A549 (cell line): ENCODE results near the gene RERE. TPM values are rescaled to one million over a fixed set of nuclear protein-coding genes. Genes with fewer than 3 reads are reported as not detected.

Source experiments
- ATAC-seq, 2 experiments: fragments of 200-7000 bp in 1 of 2; fragments of >200 bp in 1 of 2; cut with Nextera tagmentation in 1 of 2; cut with Tn5 transposase in 1 of 2; 3 replicates each; pipeline versions ENCODE4 v1.8.0 to v1.9.1; 2018 to 2020; ENCODE audit warnings: mild to moderate bottlenecking in 1 of 2, moderate library complexity in 1 of 2
- CTCF ChIA-PET: fragments of 300-600 bp; sonication (Branson Sonifier 250); formaldehyde crosslinking; extraction: SDS; loops from one replicate; lab custom pipeline; 2021; ENCODE audit warnings: antibody characterized with exemption, inconsistent platforms; lab: Yijun Ruan, JAX
- POLR2A ChIA-PET: fragments of 350-600 bp; formaldehyde crosslinking; extraction: SDS; loops from one replicate; lab custom pipeline; 2021; ENCODE audit warnings: antibody characterized with exemption, inconsistent platforms; lab: Yijun Ruan, JAX
- DNase-seq, 2 experiments: peaks; one replicate each; pipeline versions ENCODE4 v3.0.0 to v3.0.0-alpha.2; 2011 to 2016; ENCODE audit warnings: low read depth in 1 of 2, low spot score in 1 of 2
- FAIRE-seq: peaks from 2 replicates; lab custom pipeline; 2011; peaks lifted over from hg19 to GRCh38; lab: Jason Lieb, UNC
- H3K27ac ChIP-seq, 2 experiments: fragments of >200 bp; sonication (Bioruptor Twin); formaldehyde crosslinking; 3 replicates each; pipeline ENCODE4 v1.5.1; 2016 to 2017
- H3K4me1 ChIP-seq: fragments of >200 bp; sonication (Bioruptor Twin); formaldehyde crosslinking; 3 replicates; pipeline ENCODE4 v1.6.1; 2016
- H3K4me2 ChIP-seq: fragments of >200 bp; sonication (Bioruptor Twin); formaldehyde crosslinking; 3 replicates; pipeline ENCODE4 v1.6.1; 2016
- H3K4me3 ChIP-seq: fragments of >200 bp; sonication (Bioruptor Twin); formaldehyde crosslinking; 3 replicates; pipeline ENCODE4 v1.5.1; 2016
- H3K9me3 ChIP-seq: fragments of >200 bp; sonication (Bioruptor Twin); formaldehyde crosslinking; 3 replicates; pipeline ENCODE4 v1.6.1; 2016
- ATOH8 ChIP-seq: fragments of 250-450 bp; sonication (Bioruptor Pico); IDR thresholded peaks from 2 replicates; pipeline ENCODE4 v1.5.0; 2020; ENCODE audit warnings: low read depth, mild to moderate bottlenecking, moderate library complexity
- CEBPB ChIP-seq, 2 experiments: fragments of >200 bp in 1 of 2; sonication (Bioruptor Twin) in 1 of 2; formaldehyde crosslinking in 1 of 2; IDR thresholded peaks; 2 replicates each; pipeline ENCODE4 v1.6.1; 2012 to 2016
- CHD2 ChIP-seq: fragments of 150-350 bp; IDR thresholded peaks from 2 replicates; pipeline ENCODE4 v1.6.1; 2014; ENCODE audit warnings: low read length; ENCODE audit not compliant: partially characterized antibody
- EHF ChIP-seq: fragments of 250-450 bp; sonication (Bioruptor Pico); IDR thresholded peaks from 2 replicates; pipeline ENCODE4 v1.5.0; 2020; ENCODE audit warnings: mild to moderate bottlenecking
- FOSB ChIP-seq: fragments of 250-450 bp; sonication (Bioruptor Pico); IDR thresholded peaks from 2 replicates; pipeline ENCODE4 v1.5.0; 2020; ENCODE audit warnings: mild to moderate bottlenecking, moderate library complexity
- HES2 ChIP-seq: fragments of >200 bp; sonication (Bioruptor Twin); formaldehyde crosslinking; IDR thresholded peaks from 2 replicates; pipeline ENCODE4 v1.6.1; 2016
- HOXB5 ChIP-seq: fragments of 250-450 bp; sonication (Bioruptor Pico); IDR thresholded peaks from 2 replicates; pipeline ENCODE4 v1.5.0; 2020; ENCODE audit warnings: mild to moderate bottlenecking, moderate library complexity
- JUN ChIP-seq, 2 experiments: fragments of >200 bp; sonication (Bioruptor Twin); formaldehyde crosslinking; IDR thresholded peaks; 2 replicates in 1 of 2; 3 replicates in 1 of 2; pipeline ENCODE4 v1.6.1; 2016 to 2017
- KDM5A ChIP-seq: fragments of 200-600 bp; sonication (generic); IDR thresholded peaks from 2 replicates; pipeline ENCODE4 v1.6.1; 2016; ENCODE audit warnings: antibody characterized with exemption, mild to moderate bottlenecking
- MAFK ChIP-seq: fragments of 450-650 bp; IDR thresholded peaks from 2 replicates; pipeline ENCODE4 v1.6.1; 2014; ENCODE audit not compliant: partially characterized antibody
- MAX ChIP-seq: IDR thresholded peaks from 2 replicates; pipeline ENCODE4 v1.6.1; 2012
- MAZ ChIP-seq: fragments of 150-350 bp; IDR thresholded peaks from 2 replicates; pipeline ENCODE4 v1.6.1; 2014; ENCODE audit warnings: antibody characterized with exemption, low read depth, low read length, borderline replicate concordance
- NPAS2 ChIP-seq: fragments of 250-450 bp; sonication (Bioruptor Pico); IDR thresholded peaks from 2 replicates; pipeline ENCODE4 v1.8.0; 2022; ENCODE audit warnings: mild to moderate bottlenecking, moderate library complexity, borderline replicate concordance
- NR3C1 ChIP-seq: fragments of >200 bp; sonication (Bioruptor Twin); formaldehyde crosslinking; IDR thresholded peaks from 3 replicates; pipeline ENCODE4 v1.6.1; 2017
- PBX3 ChIP-seq: IDR thresholded peaks from 2 replicates; pipeline ENCODE4 v1.6.1; 2012
- PHF8 ChIP-seq: fragments of 200-600 bp; sonication (generic); IDR thresholded peaks from 2 replicates; pipeline ENCODE4 v1.6.1; 2016; ENCODE audit warnings: low read depth, mild to moderate bottlenecking, antibody characterized with exemption, moderate library complexity, borderline replicate concordance
- RAD21 ChIP-seq, 2 experiments: fragments of >200 bp in 1 of 2; sonication (Bioruptor Twin) in 1 of 2; formaldehyde crosslinking in 1 of 2; IDR thresholded peaks in 1 of 2; conservative IDR thresholded peaks in 1 of 2; 2 replicates in 1 of 2; 3 replicates in 1 of 2; pipeline ENCODE4 v1.6.1; 2012 to 2018; ENCODE audit warnings: inconsistent platforms in 1 of 2
- RARB ChIP-seq: fragments of 250-450 bp; sonication (Bioruptor Pico); IDR thresholded peaks from 2 replicates; pipeline ENCODE4 v1.8.0; 2021; ENCODE audit warnings: mild to moderate bottlenecking, moderate library complexity
- SMC3 ChIP-seq: fragments of >200 bp; sonication (Bioruptor Twin); formaldehyde crosslinking; IDR thresholded peaks from 3 replicates; pipeline ENCODE4 v1.6.1; 2018; ENCODE audit warnings: inconsistent platforms
- ZC3H11A ChIP-seq: fragments of 450-650 bp; IDR thresholded peaks from 2 replicates; pipeline ENCODE4 v1.6.1; 2014; ENCODE audit warnings: antibody characterized with exemption, mild to moderate bottlenecking
- WGBS: methylation state at CpG from one replicate; pipeline ENCODE4 v1.1.6; 2017; ENCODE audit errors: missing lambda C conversion rate; 5-methylcytosine and 5-hydroxymethylcytosine counted together
- polyA plus RNA-seq, 4 experiments: library from polyadenylated mRNA; depleted of rRNA in 3 of 4; stranded (reverse); fragments of >200 nt; fragmentation: RNase III in 1 of 4; extraction: RNeasy Plus Mini Kit Qiagen cat#74134 plus additional on column Dnase treatment in 1 of 4; gene quantifications; 2 replicates in 3 of 4; 3 replicates in 1 of 4; pipeline ENCODE4 v1.2.3, GENCODE V29; 2011 to 2017

The RERE gene
- polyA plus RNA-seq, 2 of the 4 experiments (the other 2 are of a cell fraction), result 12.6 to 28.6 TPM

GRCh38 chr1:8777867-8778266 lies 39.6 kb downstream of the RERE start:
- TF ChIP-seq NPAS2 (CRISPR knock-in tag) (no peak), FOSB (CRISPR knock-in tag) (no peak), ATOH8 (CRISPR knock-in tag) (no peak), PHF8 (no peak)
- ChIA-PET CTCF (no interaction called here), POLR2A (no interaction called here)
- no peak for DNase-seq
- no peak for FAIRE-seq
- Histone ChIP-seq H3K4me2 (peak overlapping the region; percentile 28; the same call in 1 of the 3 replicates), H3K9me3 (no peaks in the 10 kb centered on the region), H3K27ac (no peak overlapping the region), H3K4me3 (no peak overlapping the region), H3K4me1 (peaks cover 5% of the 10 kb centered on the region; the same call in 2 of the 3 replicates)
- no peak for ATAC-seq

GRCh38 chr1:8776104-8776503 lies 41.3 kb downstream of the RERE start:
- Histone ChIP-seq H3K9me3 (no peaks in the 10 kb centered on the region), H3K4me3 (no peak overlapping the region), H3K27ac (no peak overlapping the region), H3K4me2 (no peak overlapping the region), H3K4me1 (peaks cover 5% of the 10 kb centered on the region; the same call in 2 of the 3 replicates)
- TF ChIP-seq KDM5A (no peak), RAD21 (conservative IDR thresholded peaks at IDR 0.05 in 1 of 2, IDR thresholded peaks at IDR 0.05 in 1 of 2) (no peak), EHF (CRISPR knock-in tag) (no peak)
- FAIRE-seq, result no peak
- ATAC-seq, result no peak
- 87% methylated on average over 5 of the region's 5 CpGs for WGBS
- DNase-seq, result no peak
- POLR2A ChIA-PET, result no interaction called here
- CTCF ChIA-PET, result interaction anchor here (1.5 kb wide), 1 partner anchor 73 kb away, joined by 4 read pairs; no protein-coding TSS in a partner anchor

- POLR2A ChIA-PET, result no interaction called here
- H3K4me3 ChIP-seq, result no peak overlapping the region
- TF ChIP-seq ZC3H11A, result no peak
- TF ChIP-seq HOXB5 (CRISPR knock-in tag), result no peak
- no peak for TF ChIP-seq MAX
- TF ChIP-seq MAFK, result no peak
- TF ChIP-seq, all 56 proteins: peak for 0
- H3K9me3 ChIP-seq, result no peaks in the 10 kb centered on the region
- ATAC-seq (no peak), FAIRE-seq (no peak), DNase-seq (no peak)
- 80% methylated on average over 2 of the region's 2 CpGs for WGBS
- H3K4me2 ChIP-seq, result no peak overlapping the region
- no peaks in the 10 kb centered on the region for H3K4me1 ChIP-seq
- H3K27ac ChIP-seq, result no peak overlapping the region
- CTCF ChIA-PET, result no interaction called here
Observed at GRCh38 chr1:8767006-8767405, 50.4 kb downstream of the RERE start.

GRCh38 chr1:8765198-8765597 lies 52.2 kb downstream of the RERE start:
- TF ChIP-seq CEBPB (IDR thresholded peaks at IDR 0.05) (peak in 1 of 2 experiments; percentile 20; a peak in 1 of 4 replicates), CHD2 (no peak)
- DNase-seq (no peak), FAIRE-seq (no peak), ATAC-seq (no peak)
- 94% methylated on average over 3 of the region's 3 CpGs for WGBS
- ChIA-PET POLR2A (no interaction called here), CTCF (interaction anchor here (1.2 kb wide), 1 partner anchor 84 kb away, joined by 3 read pairs; no protein-coding TSS in a partner anchor)
- Histone ChIP-seq H3K27ac (no peak overlapping the region), H3K4me3 (no peak overlapping the region), H3K4me1 (no peaks in the 10 kb centered on the region), H3K4me2 (no peak overlapping the region), H3K9me3 (no peaks in the 10 kb centered on the region)

GRCh38 chr1:8764293-8764937 lies 53.0 kb downstream of the RERE start:
- Histone ChIP-seq H3K4me3 (no peak overlapping the region), H3K9me3 (no peaks in the 10 kb centered on the region), H3K4me2 (no peak overlapping the region), H3K27ac (no peak overlapping the region), H3K4me1 (no peaks in the 10 kb centered on the region)
- FAIRE-seq (no peak), ATAC-seq (no peak), DNase-seq (no peak)
- TF ChIP-seq PBX3 (no peak), RARB (CRISPR knock-in tag) (no peak), NR3C1 (no peak), SMC3 (no peak), MAZ (no peak), HOXB5 (CRISPR knock-in tag) (no peak), CHD2 (no peak), JUN (IDR thresholded peaks at IDR 0.05) (no peak), HES2 (no peak)
- WGBS, result 86% methylated on average over 4 of the region's 4 CpGs
- ChIA-PET CTCF (interaction anchor here (0.6 kb wide), 3 partner anchors 23 to 204 kb away, joined by 3 read pairs; no protein-coding TSS in a partner anchor), POLR2A (no interaction called here)
